Activated CD8-positive, alpha-beta memory T cell treated with anti-CD3 and anti-CD28 coated beads for 1 hour (primary cell): ENCODE measurements around the gene ZMYND8.
"Not testable (repeated sequence)": the region's sequence is repeated elsewhere in the genome, so short reads cannot be mapped to it uniquely, and the experiment has no call there.

Source experiments
- DNase-seq, 2 donors: peaks; one replicate each; pipeline ENCODE4 v3.0.0-alpha.2; 2020; ENCODE audit warnings: low read depth in 1 of 2; ENCODE audit errors: extremely low read depth in 1 of 2

Gene ZMYND8

GRCh38 chr20:47314647-47315338 lies 41.7 kb downstream of the ZMYND8 start:
- DNase-seq: no peak

- DNase-seq: no peak
Observed at GRCh38 chr20:47311967-47312681, 44.4 kb downstream of the ZMYND8 start.

GRCh38 chr20:47311211-47311610 lies 45.3 kb downstream of the ZMYND8 start:
- no peak for DNase-seq

- no peak for DNase-seq
Observed at GRCh38 chr20:47310729-47311128, 45.8 kb downstream of the ZMYND8 start.

- DNase-seq: no peak
Observed at GRCh38 chr20:47309806-47310426, 46.6 kb downstream of the ZMYND8 start.

- DNase-seq: no peak
Observed at GRCh38 chr20:47309394-47309793, 47.1 kb downstream of the ZMYND8 start.

- DNase-seq: not testable (repeated sequence)
Observed at GRCh38 chr20:47307569-47307968, 48.9 kb downstream of the ZMYND8 start.

GRCh38 chr20:47306755-47307370 lies 49.6 kb downstream of the ZMYND8 start:
- DNase-seq: no peak

- no peak for DNase-seq
Observed at GRCh38 chr20:47306095-47306494, 50.4 kb downstream of the ZMYND8 start.

- DNase-seq: no peak
Observed at GRCh38 chr20:47305667-47306066, 50.8 kb downstream of the ZMYND8 start.

GRCh38 chr20:47304287-47304686 lies 52.2 kb downstream of the ZMYND8 start:
- no peak for DNase-seq

GRCh38 chr20:47303736-47304135 lies 52.8 kb downstream of the ZMYND8 start:
- DNase-seq: no peak

- no peak for DNase-seq
Observed at GRCh38 chr20:47300071-47300470, 56.4 kb downstream of the ZMYND8 start.

GRCh38 chr20:47298624-47299023 lies 57.9 kb downstream of the ZMYND8 start:
- DNase-seq: no peak

- no peak for DNase-seq
Observed at GRCh38 chr20:47297746-47298145, 58.8 kb downstream of the ZMYND8 start.

- no peak for DNase-seq
Observed at GRCh38 chr20:47296950-47297349, 59.5 kb downstream of the ZMYND8 start.

- DNase-seq: no peak
Observed at GRCh38 chr20:47295921-47296426, 60.5 kb downstream of the ZMYND8 start.

GRCh38 chr20:47295129-47295813 lies 61.2 kb downstream of the ZMYND8 start:
- no peak for DNase-seq

GRCh38 chr20:47293631-47294030 lies 62.9 kb downstream of the ZMYND8 start:
- DNase-seq: no peak

GRCh38 chr20:47292581-47292980 lies 63.9 kb downstream of the ZMYND8 start:
- DNase-seq: no peak
